ENCODE data around the gene ADAM12.
"Not testable (repeated sequence)": the region's sequence is repeated elsewhere in the genome, so short reads cannot be mapped to it uniquely, and the experiment has no call there.

ADAM12 gene

DNA sequence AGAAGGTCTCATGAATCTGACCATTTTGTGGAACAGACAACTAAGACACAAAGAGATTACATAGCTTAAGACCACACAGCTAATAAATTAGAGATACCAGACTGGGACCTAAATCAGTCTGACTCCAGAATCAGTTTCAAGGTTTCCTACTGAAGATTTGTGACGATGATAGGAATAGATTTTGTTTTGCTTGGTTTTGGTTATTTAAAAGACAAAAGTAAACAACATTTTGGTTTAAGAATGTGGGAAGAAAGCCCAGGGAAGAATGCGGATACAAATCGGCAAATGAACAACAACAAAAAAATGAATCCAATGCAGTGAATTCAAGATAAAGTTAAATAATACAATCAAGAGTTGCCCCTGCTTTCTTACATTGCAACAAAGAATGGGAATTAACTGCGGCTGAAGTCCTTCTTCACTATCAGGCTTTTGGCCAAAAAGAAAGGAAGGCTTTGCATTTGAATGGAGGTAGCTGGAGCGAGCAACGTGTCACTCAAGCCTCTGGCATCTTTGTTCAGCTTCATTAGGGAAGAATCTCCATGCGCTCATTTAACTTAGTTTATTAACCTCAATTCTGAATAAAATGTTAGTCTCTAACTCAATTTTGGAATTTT is 210.8 kb downstream of the ADAM12 start:
- no peak for DNase-seq (ENCODE audit: low read depth)

GRCh38 chr10:126175641-126176262 is 212.5 kb downstream of the ADAM12 start:
- no peak for DNase-seq (ENCODE audit: low read depth)

- not testable (repeated sequence) for DNase-seq (ENCODE audit: low read depth)
Measured at GRCh38 chr10:126172755-126173154, 215.5 kb downstream of the ADAM12 start.

DNA sequence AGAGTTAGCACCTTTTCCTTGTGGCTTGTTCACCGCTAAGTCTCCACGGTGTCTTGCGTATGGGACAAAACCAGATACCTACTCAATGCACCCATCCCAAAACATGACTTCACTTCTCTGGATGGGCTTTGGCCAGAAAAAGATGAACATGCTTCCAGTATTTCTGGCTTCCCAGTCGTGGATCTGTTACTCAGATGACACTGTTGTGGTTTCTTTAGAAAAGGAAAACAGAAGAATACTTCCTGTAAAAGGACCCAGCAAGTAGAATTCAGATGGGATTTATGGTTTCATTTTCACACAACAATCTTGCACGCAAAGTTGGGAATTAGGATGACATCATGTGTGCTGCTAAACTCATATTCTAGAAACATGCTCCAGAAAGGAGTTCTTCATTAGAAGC is 216.7 kb downstream of the ADAM12 start:
- peak; percentile 45 for DNase-seq (ENCODE audit: low read depth)

DNA sequence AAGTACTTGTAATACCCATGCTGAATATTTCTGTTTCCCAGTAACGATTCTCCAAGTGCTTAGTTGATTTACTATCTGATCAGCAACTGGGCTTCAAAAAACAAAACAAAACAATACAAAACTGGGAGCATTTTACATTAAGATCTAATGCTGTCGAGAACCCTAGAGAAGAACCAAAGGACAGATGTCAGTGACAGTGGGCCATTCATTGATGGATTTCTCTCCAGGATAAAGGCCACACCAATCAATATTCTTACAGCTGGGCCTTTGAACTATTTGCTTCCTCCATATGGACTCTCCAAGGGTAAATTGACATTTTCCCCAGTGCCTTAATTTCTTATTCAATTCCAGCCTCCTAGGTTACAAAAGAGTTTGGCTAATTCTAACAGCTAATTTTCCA is 217.5 kb downstream of the ADAM12 start:
- DNase-seq (ENCODE audit: low read depth) = no peak

- DNase-seq (ENCODE audit: low read depth) = no peak
Measured at GRCh38 chr10:126170371-126170770, 217.9 kb downstream of the ADAM12 start.

DNA sequence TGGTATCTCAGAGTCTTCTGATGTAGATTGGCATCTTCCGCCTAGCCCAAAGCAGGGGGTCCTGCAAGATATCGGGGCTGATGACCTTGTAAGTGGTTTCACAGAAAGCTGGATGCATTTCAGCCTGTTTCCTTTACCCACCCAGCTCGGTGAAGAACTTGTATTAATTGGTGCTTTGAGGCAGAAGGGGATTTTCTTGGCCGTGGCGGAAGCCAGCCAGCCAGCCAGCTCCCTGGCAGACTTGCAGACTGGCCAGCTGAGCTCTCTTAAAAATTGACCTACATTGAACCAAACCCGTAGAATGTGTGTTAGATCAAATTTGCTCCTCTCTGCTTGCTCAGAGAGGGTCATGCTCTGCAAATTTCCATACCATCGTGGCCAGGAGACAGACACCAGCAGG is 218.4 kb downstream of the ADAM12 start:
- no peak for DNase-seq (ENCODE audit: low read depth)

DNA sequence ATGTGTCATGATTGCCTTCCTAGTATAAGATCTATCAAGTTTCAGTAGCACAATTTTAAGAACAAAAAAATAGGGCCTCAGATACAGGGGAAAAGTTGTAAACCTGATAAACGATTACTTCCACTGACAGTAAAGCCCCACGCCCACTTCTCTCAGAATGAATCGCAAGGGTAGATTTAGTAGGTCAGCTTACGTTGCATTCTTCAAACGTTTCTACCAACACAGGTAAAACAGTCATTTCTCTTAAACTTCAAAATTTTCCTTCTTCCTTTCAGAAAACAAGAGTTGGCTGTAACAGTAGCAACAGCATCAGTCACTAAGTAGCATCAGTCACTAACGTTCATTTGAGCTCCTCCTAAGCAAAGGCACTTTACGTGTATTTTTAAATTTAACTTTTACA is 221.5 kb downstream of the ADAM12 start:
- DNase-seq (ENCODE audit: low read depth) = no peak

DNA sequence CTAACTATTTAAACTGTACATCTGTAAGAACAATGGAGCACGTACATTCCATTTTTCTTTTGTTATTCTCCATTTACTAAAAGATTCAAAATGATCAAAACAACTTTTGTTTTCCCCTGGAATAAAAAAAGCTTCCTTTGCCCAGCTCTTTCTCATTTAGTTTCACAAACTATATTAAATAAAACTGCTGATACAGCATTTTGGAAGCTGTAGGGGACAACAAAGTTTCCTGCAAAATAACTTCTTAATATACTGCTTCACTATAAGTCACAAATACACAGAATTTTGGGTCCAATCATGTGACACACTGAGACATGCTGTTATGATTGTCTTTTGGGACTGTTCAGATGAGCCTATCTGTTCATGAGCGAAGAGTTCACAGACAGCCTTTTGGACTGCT is 222.4 kb downstream of the ADAM12 start:
- DNase-seq (ENCODE audit: low read depth) = no peak

DNA sequence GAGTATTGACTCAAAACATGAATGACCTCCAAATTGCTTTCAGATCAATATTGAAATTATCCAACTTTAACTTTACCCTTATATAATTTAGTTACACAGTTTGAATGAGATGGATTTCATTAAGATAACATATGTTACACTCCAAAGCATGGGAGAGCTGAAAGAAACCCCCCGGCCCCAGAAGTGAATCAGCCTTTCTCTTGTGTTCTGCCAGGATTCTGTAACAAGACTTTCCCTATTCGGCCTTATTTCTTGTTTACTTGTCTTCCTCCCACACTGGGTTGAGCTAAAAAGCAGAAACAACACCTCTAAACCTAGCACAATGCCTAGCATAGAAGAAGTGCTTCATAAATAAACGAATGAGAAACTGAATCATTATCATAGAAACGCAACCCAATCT is 224.8 kb downstream of the ADAM12 start:
- DNase-seq (ENCODE audit: low read depth) = no peak

DNA sequence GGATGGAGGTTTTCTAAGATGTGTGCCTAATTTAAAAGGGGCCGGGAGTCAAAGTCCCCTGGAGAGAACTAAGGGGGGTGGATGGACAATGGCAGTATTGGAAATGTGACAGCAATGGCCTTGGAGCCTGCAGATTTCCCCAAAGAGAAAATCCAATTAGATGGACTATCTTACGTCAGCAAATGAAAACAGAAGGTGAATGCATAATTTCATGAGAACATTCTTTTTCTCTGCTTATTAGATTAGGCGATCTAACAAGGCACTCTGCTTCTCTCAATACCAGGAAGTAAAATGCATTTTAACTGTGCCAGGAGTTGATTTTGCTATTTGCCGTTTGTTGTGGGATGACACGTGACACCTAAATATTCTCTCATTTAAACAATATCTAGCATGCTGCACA is 226.6 kb downstream of the ADAM12 start:
- no peak for DNase-seq (ENCODE audit: low read depth)

GRCh38 chr10:126160971-126161630 is 227.2 kb downstream of the ADAM12 start:
- DNase-seq (ENCODE audit: low read depth) = no peak

- no peak for DNase-seq (ENCODE audit: low read depth)
Measured at GRCh38 chr10:126160571-126160970, 227.7 kb downstream of the ADAM12 start.

- DNase-seq (ENCODE audit: low read depth) = no peak
Measured at GRCh38 chr10:126158133-126158892, 230.0 kb downstream of the ADAM12 start.

- DNase-seq (ENCODE audit: low read depth) = no peak
Measured at GRCh38 chr10:126157189-126157588, 231.1 kb downstream of the ADAM12 start.

DNA sequence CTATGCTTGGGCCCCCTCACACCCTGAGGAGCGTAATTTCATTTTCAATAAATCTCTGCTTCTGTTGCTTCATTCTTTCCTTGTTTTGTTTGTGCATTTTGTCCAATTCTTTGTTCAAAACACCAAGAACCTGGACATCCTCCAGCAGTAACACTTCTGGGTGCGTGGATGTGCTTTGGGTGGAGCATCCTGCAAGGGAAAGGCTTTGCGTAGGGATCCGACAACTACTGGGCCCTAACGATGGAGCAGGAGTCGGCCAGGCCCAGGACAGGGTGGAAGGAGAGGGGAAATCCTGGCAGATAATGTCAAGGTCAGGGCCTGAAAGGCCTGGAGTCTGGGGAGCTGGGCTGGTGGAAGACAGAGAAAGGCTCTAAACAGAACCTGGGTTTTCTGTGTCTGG is 231.8 kb downstream of the ADAM12 start:
- no peak for DNase-seq (ENCODE audit: low read depth)

DNA sequence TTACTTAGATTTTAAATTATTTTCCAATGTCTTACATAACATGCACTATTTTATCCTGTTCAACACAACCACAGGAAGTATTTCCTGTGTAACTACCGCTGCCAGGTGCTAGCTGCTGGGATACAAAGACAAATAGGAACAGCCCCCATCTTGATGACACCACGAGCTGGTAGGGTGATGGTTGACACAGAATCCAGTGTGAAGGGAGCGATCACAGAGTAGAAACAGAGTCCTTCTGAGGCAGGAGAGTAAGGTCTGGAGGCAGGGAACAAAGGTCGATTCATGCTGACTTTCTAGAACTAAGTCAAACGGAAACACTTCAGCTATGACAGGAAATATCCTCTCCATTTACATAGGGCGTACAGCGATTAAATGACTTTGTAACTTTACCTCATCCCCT is 232.3 kb downstream of the ADAM12 start:
- no peak for DNase-seq (ENCODE audit: low read depth)

GRCh38 chr10:126155528-126155927 is 232.7 kb downstream of the ADAM12 start:
- DNase-seq (ENCODE audit: low read depth) = no peak

DNA sequence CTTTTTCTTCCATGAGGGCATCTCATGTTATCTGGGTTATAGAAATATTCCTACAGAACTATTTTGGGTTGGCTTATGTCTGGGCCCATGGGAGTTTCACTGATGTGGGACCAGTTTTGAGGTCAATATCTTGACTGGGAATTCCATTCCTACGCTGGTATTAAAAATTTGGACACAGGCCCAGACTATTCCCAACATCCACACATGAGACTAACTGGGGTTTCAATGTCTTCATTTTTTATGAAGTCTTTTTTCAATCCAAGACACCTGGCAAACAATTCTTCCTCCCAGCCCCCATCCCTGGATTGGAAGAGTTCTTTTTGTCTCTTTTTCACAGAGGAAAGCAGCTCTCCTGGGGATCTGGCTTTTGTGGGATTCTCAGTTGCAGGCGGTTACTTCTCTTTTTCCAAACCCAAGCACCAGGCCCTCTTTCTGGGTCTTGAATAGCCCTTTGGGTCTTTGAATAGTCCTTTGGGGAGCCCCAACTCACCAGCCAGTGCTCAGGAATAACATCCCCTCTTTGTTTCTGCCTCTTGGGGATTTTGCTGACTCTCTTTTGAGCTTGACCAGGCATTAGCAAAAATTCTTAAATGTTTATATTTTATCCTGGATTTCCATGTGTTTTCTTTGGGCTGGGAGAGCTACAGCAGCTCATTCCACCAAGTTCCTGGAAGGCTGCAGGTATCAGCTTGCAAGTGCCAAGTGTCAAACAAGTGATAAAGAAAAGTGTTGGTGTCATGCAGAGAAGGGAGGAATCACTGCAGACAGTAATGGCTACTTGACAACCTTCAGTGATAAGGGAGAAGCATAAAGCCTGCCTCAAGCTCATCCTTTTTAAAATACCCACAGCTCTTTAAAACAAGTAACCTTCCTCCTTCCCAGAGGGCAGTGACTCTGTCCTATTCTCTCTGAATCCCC is 234.3 kb downstream of the ADAM12 start:
- DNase-seq (ENCODE audit: low read depth) = no peak

DNA sequence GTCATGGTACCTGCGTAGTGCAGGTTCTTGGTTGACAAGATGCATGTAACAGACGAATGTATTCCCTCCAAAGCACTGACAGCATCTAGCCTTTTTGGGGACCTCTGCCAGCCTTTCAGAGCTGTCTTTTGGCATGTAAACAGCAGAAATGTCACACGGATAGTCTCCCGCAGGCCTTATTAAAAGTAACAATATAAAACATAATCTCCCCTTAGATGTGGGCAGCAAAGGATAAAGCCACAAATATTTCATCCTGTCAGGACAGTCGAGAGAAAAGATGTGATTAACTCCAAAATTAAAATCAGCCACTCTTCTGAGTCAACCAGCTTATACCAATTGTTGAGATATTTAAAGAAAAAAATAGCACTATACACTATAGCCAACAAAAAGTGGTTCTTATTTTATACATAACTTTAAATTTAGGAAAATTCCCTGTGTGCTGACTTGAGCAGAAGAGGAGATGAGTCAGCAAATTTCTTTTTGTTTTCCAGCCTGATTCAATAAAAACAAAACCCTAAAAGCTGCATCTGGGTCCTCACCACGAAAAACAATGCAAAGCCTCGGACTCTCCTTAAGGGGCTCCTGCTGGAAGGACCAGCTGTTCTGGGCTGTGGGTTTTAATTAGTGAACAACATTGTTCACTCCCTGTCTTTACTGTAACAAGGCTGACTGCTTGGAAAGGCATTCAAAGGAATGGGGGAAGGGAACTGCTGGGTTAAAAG is 240.2 kb downstream of the ADAM12 start:
- peak; percentile 48 for DNase-seq (ENCODE audit: low read depth)

DNA sequence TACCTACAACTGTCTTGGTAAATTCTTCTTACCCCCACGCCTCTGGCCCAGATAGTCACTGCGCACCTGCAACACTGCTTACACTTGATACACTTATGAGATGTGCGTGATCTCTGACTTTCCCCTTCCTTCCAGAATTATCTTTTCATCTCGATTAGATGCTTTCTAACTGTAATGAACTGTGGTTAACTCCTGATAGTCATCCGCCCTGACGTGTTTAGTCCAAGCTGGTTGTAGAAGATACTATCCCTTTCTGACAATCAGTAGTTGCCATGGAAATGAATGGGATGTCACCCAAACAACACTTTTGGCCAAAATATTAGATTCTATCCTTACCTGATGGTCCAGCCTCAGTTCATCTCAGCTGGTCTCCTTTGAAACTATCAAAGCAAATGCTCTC is 241.5 kb downstream of the ADAM12 start:
- DNase-seq (ENCODE audit: low read depth) = no peak

Measured in iris pigment epithelial cell (primary cell).